GM18499 (cell line): ENCODE results near the gene APH1A.
"Not testable (repeated sequence)": the region's sequence is repeated elsewhere in the genome, so short reads cannot be mapped to it uniquely, and the experiment has no call there.

ENCODE experiments used
- ATAC-seq: cut with Tn5 transposase; IDR thresholded peaks from one replicate; pipeline ENCODE4 v1.9.1; 2021; ENCODE audit warnings: moderate number of reproducible peaks; ENCODE audit not compliant: insufficient read depth, unreplicated experiment

APH1A gene

GRCh38 chr1:150268705-150269403 is at the start of gene APH1A:
TSS of gene APH1A (minus strand) at chr1:150269016. CDS start at chr1:150268810, 206 bp downstream.
- ATAC-seq: peak; percentile 86

- ATAC-seq: not testable (repeated sequence)
Observed at GRCh38 chr1:150314691-150315090, 45.9 kb upstream of the APH1A start.

GRCh38 chr1:150311762-150312161 is 42.9 kb upstream of the APH1A start:
- ATAC-seq: no peak

- no peak for ATAC-seq
Observed at GRCh38 chr1:150309758-150310508, 41.1 kb upstream of the APH1A start.

- ATAC-seq: not testable (repeated sequence)
Observed at GRCh38 chr1:150308585-150308984, 39.8 kb upstream of the APH1A start.

- no peak for ATAC-seq
Observed at GRCh38 chr1:150302902-150303301, 34.1 kb upstream of the APH1A start.

GRCh38 chr1:150302338-150302737 is 33.5 kb upstream of the APH1A start:
- ATAC-seq: no peak

GRCh38 chr1:150299716-150300115 is 30.9 kb upstream of the APH1A start:
- no peak for ATAC-seq

GRCh38 chr1:150295476-150295875 is 26.7 kb upstream of the APH1A start:
- ATAC-seq: no peak

GRCh38 chr1:150293433-150294253 is 24.8 kb upstream of the APH1A start, which contains the start of gene MRPS21:
TSS of gene MRPS21 (plus strand) at chr1:150293861. CDS start at chr1:150294367, 506 bp downstream.
- peak; percentile 59 for ATAC-seq

- no peak for ATAC-seq
Observed at GRCh38 chr1:150288822-150289221, 20.0 kb upstream of the APH1A start.

- ATAC-seq: no peak
Observed at GRCh38 chr1:150288382-150288781, 19.6 kb upstream of the APH1A start.

- ATAC-seq: no peak
Observed at GRCh38 chr1:150283260-150283659, 14.4 kb upstream of the APH1A start.

GRCh38 chr1:150282558-150282958 is 13.7 kb upstream of the APH1A start:
- ATAC-seq: no peak

GRCh38 chr1:150281758-150282557 is 13.1 kb upstream of the APH1A start, which contains the start of gene CIART:
TSS of gene CIART (plus strand) at chr1:150282554. CDS start at chr1:150283268, 714 bp downstream.
- ATAC-seq: no peak

GRCh38 chr1:150281221-150281757 is 12.5 kb upstream of the APH1A start:
- no peak for ATAC-seq

GRCh38 chr1:150280138-150280707 is 11.4 kb upstream of the APH1A start:
- no peak for ATAC-seq

GRCh38 chr1:150273311-150273710 is 4.5 kb upstream of the APH1A start:
- ATAC-seq: no peak

- ATAC-seq: no peak
Observed at GRCh38 chr1:150271291-150271959, 2.6 kb upstream of the APH1A start.
